Activated naive CD8-positive, alpha-beta T cell treated with anti-CD3 and anti-CD28 coated beads, Interleukin-2, amount 50 U/mL, for 24 hours (primary cell): Measurements from ENCODE around the gene COA7.

Source experiments
- ATAC-seq: fragments of 150-1000 bp; cut with Tn5 transposase; one replicate; pipeline ENCODE4 v1.10.0; 2021
- DNase-seq: peaks from one replicate; pipeline ENCODE4 v3.0.0; 2021
- H3K27ac Mint-ChIP-seq: one replicate; pipeline ENCODE4 v1.8.0; 2021; ENCODE audit warnings: mild to moderate bottlenecking, mixed read lengths
- H3K27me3 Mint-ChIP-seq: one replicate; pipeline ENCODE4 v1.8.0; 2021; ENCODE audit warnings: mixed read lengths
- H3K36me3 Mint-ChIP-seq: one replicate; pipeline ENCODE4 v1.8.0; 2021; ENCODE audit warnings: low read depth, mixed read lengths
- H3K4me1 Mint-ChIP-seq: one replicate; pipeline ENCODE4 v1.8.0; 2021; ENCODE audit warnings: mixed read lengths
- H3K4me3 Mint-ChIP-seq: one replicate; pipeline ENCODE4 v1.8.0; 2021; ENCODE audit warnings: mild to moderate bottlenecking, moderate library complexity, mixed read lengths
- H3K9me3 Mint-ChIP-seq: one replicate; pipeline ENCODE4 v1.8.0; 2021; ENCODE audit warnings: mixed read lengths

Gene COA7

GRCh38 chr1:52684545-52684944 lies 13.6 kb downstream of the COA7 start:
- Mint-ChIP-seq H3K27me3 (no peaks in the 10 kb centered on the region), H3K4me3 (no peak overlapping the region), H3K27ac (no peak overlapping the region), H3K4me1 (peaks cover 7% of the 10 kb centered on the region), H3K36me3 (peaks cover 28% of the 10 kb centered on the region), H3K9me3 (no peaks in the 10 kb centered on the region)
- ATAC-seq, result no peak
- no peak for DNase-seq

GRCh38 chr1:52683367-52683940 lies 14.7 kb downstream of the COA7 start:
- Mint-ChIP-seq H3K27ac (no peak overlapping the region), H3K4me1 (peaks cover 12% of the 10 kb centered on the region), H3K36me3 (peaks cover 22% of the 10 kb centered on the region), H3K27me3 (no peaks in the 10 kb centered on the region), H3K9me3 (no peaks in the 10 kb centered on the region), H3K4me3 (no peak overlapping the region)
- DNase-seq (no peak), ATAC-seq (no peak)

- ATAC-seq (no peak), DNase-seq (no peak)
- Mint-ChIP-seq H3K27me3 (no peaks in the 10 kb centered on the region), H3K9me3 (no peaks in the 10 kb centered on the region), H3K27ac (no peak overlapping the region), H3K4me1 (peaks cover 7% of the 10 kb centered on the region), H3K4me3 (no peak overlapping the region), H3K36me3 (peaks cover 7% of the 10 kb centered on the region)
Measured at GRCh38 chr1:52681136-52681535, 17.0 kb downstream of the COA7 start.

- Mint-ChIP-seq H3K27me3 (no peaks in the 10 kb centered on the region), H3K4me3 (no peak overlapping the region), H3K9me3 (no peaks in the 10 kb centered on the region), H3K4me1 (peaks cover 5% of the 10 kb centered on the region), H3K27ac (peak overlapping the region; percentile 24), H3K36me3 (peaks cover 4% of the 10 kb centered on the region)
- DNase-seq (no peak), ATAC-seq (no peak)
Measured at GRCh38 chr1:52680353-52680752, 17.8 kb downstream of the COA7 start.

- H3K36me3 Mint-ChIP-seq, result no peaks in the 10 kb centered on the region
- DNase-seq, result no peak
- no peak overlapping the region for H3K27ac Mint-ChIP-seq
- H3K27me3 Mint-ChIP-seq, result no peaks in the 10 kb centered on the region
- H3K4me1 Mint-ChIP-seq, result peaks cover 9% of the 10 kb centered on the region
- no peak overlapping the region for H3K4me3 Mint-ChIP-seq
- H3K9me3 Mint-ChIP-seq, result no peaks in the 10 kb centered on the region
- no peak for ATAC-seq
Measured at GRCh38 chr1:52679498-52679897, 18.6 kb downstream of the COA7 start.

GRCh38 chr1:52679048-52679447 lies 19.1 kb downstream of the COA7 start:
- no peaks in the 10 kb centered on the region for H3K9me3 Mint-ChIP-seq

GRCh38 chr1:52677076-52677806 lies 20.9 kb downstream of the COA7 start:
- Mint-ChIP-seq H3K4me1 (peaks cover 9% of the 10 kb centered on the region), H3K4me3 (no peak overlapping the region), H3K27ac (no peak overlapping the region), H3K27me3 (no peaks in the 10 kb centered on the region), H3K9me3 (no peaks in the 10 kb centered on the region), H3K36me3 (no peaks in the 10 kb centered on the region)
- ATAC-seq, result no peak
- no peak for DNase-seq

More at GRCh38 chr1:52679048-52679447, 19.1 kb downstream of the COA7 start:
- H3K4me1 Mint-ChIP-seq, result peaks cover 9% of the 10 kb centered on the region
- no peaks in the 10 kb centered on the region for H3K27me3 Mint-ChIP-seq
- ATAC-seq (no peak), DNase-seq (no peak)
- no peak overlapping the region for H3K4me3 Mint-ChIP-seq
- H3K27ac Mint-ChIP-seq, result no peak overlapping the region
- no peaks in the 10 kb centered on the region for H3K36me3 Mint-ChIP-seq

- Mint-ChIP-seq H3K27ac (no peak overlapping the region), H3K9me3 (no peaks in the 10 kb centered on the region), H3K36me3 (no peaks in the 10 kb centered on the region), H3K4me3 (no peak overlapping the region), H3K4me1 (peaks cover 9% of the 10 kb centered on the region), H3K27me3 (no peaks in the 10 kb centered on the region)
- no peak for DNase-seq
- no peak for ATAC-seq
Measured at GRCh38 chr1:52676249-52676903, 21.8 kb downstream of the COA7 start.

- H3K36me3 Mint-ChIP-seq, result peaks cover 3% of the 10 kb centered on the region
- H3K27me3 Mint-ChIP-seq, result no peaks in the 10 kb centered on the region
- no peak for ATAC-seq
- no peak overlapping the region for H3K27ac Mint-ChIP-seq
- peaks cover 15% of the 10 kb centered on the region for H3K4me1 Mint-ChIP-seq
- no peaks in the 10 kb centered on the region for H3K9me3 Mint-ChIP-seq
- no peak overlapping the region for H3K4me3 Mint-ChIP-seq
- no peak for DNase-seq
Measured at GRCh38 chr1:52674497-52675384, 23.4 kb downstream of the COA7 start.

GRCh38 chr1:52673513-52673912 lies 24.6 kb downstream of the COA7 start:
- no peaks in the 10 kb centered on the region for H3K9me3 Mint-ChIP-seq
- no peak overlapping the region for H3K4me3 Mint-ChIP-seq
- H3K36me3 Mint-ChIP-seq, result peaks cover 3% of the 10 kb centered on the region
- no peak for ATAC-seq
- H3K27me3 Mint-ChIP-seq, result no peaks in the 10 kb centered on the region
- no peak overlapping the region for H3K27ac Mint-ChIP-seq
- no peak for DNase-seq
- peaks cover 11% of the 10 kb centered on the region for H3K4me1 Mint-ChIP-seq

GRCh38 chr1:52672946-52673345 lies 25.2 kb downstream of the COA7 start:
- peaks cover 3% of the 10 kb centered on the region for H3K36me3 Mint-ChIP-seq
- H3K4me1 Mint-ChIP-seq, result peaks cover 11% of the 10 kb centered on the region
- DNase-seq, result no peak
- no peak for ATAC-seq
- H3K27ac Mint-ChIP-seq, result no peak overlapping the region
- H3K9me3 Mint-ChIP-seq, result no peaks in the 10 kb centered on the region
- no peak overlapping the region for H3K4me3 Mint-ChIP-seq
- H3K27me3 Mint-ChIP-seq, result no peaks in the 10 kb centered on the region

GRCh38 chr1:52670604-52671003 lies 27.5 kb downstream of the COA7 start:
- H3K9me3 Mint-ChIP-seq, result no peaks in the 10 kb centered on the region
- no peak for DNase-seq
- peaks cover 3% of the 10 kb centered on the region for H3K36me3 Mint-ChIP-seq
- H3K4me3 Mint-ChIP-seq, result no peak overlapping the region
- no peak overlapping the region for H3K27ac Mint-ChIP-seq
- H3K4me1 Mint-ChIP-seq, result peaks cover 11% of the 10 kb centered on the region
- no peaks in the 10 kb centered on the region for H3K27me3 Mint-ChIP-seq
- no peak for ATAC-seq

GRCh38 chr1:52669696-52670095 lies 28.5 kb downstream of the COA7 start:
- ATAC-seq (no peak), DNase-seq (no peak)
- Mint-ChIP-seq H3K27me3 (no peaks in the 10 kb centered on the region), H3K4me1 (peaks cover 9% of the 10 kb centered on the region), H3K27ac (no peak overlapping the region), H3K4me3 (no peak overlapping the region), H3K9me3 (no peaks in the 10 kb centered on the region), H3K36me3 (peaks cover 3% of the 10 kb centered on the region)

- ATAC-seq, result no peak
- Mint-ChIP-seq H3K4me1 (peaks cover 6% of the 10 kb centered on the region), H3K27ac (no peak overlapping the region), H3K27me3 (no peaks in the 10 kb centered on the region), H3K36me3 (peaks cover 3% of the 10 kb centered on the region), H3K9me3 (no peaks in the 10 kb centered on the region), H3K4me3 (no peak overlapping the region)
- DNase-seq, result no peak
Measured at GRCh38 chr1:52668711-52669110, 29.4 kb downstream of the COA7 start.
